ENCODE data around the gene CSTF1. TPM values are rescaled to one million over a fixed set of nuclear protein-coding genes. Genes with fewer than 3 reads are reported as not detected.

The CSTF1 gene
- total RNA-seq, 4 donors from 2014 or later, result 4.8 to 28.9 (median 14.3) TPM

- peak in 2 of 3 donors; percentile 37 to 72 for DNase-seq
- Histone ChIP-seq H3K36me3 (no peaks in the 10 kb centered on the region), H3K4me3 (no peak overlapping the region), H3K27me3 (no peaks in the 10 kb centered on the region), H3K27ac (peak overlapping the region in 3 of 4 donors; percentile 20 to 48 (median 39)), H3K4me1 (peaks cover 0 to 13% (median 0%) of the 10 kb centered on the region in 4 donors), H3K9me3 (no peaks in the 10 kb centered on the region)
- no peak for TF ChIP-seq POLR2A (IDR thresholded peaks at IDR 0.05)
- TF ChIP-seq, protein P1, sequence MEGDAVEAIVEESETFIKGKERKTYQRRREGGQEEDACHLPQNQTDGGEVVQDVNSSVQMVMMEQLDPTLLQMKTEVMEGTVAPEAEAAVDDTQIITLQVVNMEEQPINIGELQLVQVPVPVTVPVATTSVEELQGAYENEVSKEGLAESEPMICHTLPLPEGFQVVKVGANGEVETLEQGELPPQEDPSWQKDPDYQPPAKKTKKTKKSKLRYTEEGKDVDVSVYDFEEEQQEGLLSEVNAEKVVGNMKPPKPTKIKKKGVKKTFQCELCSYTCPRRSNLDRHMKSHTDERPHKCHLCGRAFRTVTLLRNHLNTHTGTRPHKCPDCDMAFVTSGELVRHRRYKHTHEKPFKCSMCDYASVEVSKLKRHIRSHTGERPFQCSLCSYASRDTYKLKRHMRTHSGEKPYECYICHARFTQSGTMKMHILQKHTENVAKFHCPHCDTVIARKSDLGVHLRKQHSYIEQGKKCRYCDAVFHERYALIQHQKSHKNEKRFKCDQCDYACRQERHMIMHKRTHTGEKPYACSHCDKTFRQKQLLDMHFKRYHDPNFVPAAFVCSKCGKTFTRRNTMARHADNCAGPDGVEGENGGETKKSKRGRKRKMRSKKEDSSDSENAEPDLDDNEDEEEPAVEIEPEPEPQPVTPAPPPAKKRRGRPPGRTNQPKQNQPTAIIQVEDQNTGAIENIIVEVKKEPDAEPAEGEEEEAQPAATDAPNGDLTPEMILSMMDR (IDR thresholded peaks at IDR 0.05), result no peak
Measured at GRCh38 chr20:56440346-56441007, 48.0 kb downstream of the CSTF1 start.

GRCh38 chr20:56442389-56443365 lies 50.2 kb downstream of the CSTF1 start:
- no peak overlapping the region for H3K4me3 ChIP-seq
- no peaks in the 10 kb centered on the region for H3K9me3 ChIP-seq
- no peak for DNase-seq
- no peak overlapping the region for H3K27ac ChIP-seq
- H3K4me1 ChIP-seq, result peaks cover 0 to 13% (median 0%) of the 10 kb centered on the region in 4 donors
- H3K36me3 ChIP-seq, result no peaks in the 10 kb centered on the region
- no peaks in the 10 kb centered on the region for H3K27me3 ChIP-seq
- no peak for TF ChIP-seq POLR2A (IDR thresholded peaks at IDR 0.05)
- TF ChIP-seq, protein P1 (IDR thresholded peaks at IDR 0.05), result no peak

DNA sequence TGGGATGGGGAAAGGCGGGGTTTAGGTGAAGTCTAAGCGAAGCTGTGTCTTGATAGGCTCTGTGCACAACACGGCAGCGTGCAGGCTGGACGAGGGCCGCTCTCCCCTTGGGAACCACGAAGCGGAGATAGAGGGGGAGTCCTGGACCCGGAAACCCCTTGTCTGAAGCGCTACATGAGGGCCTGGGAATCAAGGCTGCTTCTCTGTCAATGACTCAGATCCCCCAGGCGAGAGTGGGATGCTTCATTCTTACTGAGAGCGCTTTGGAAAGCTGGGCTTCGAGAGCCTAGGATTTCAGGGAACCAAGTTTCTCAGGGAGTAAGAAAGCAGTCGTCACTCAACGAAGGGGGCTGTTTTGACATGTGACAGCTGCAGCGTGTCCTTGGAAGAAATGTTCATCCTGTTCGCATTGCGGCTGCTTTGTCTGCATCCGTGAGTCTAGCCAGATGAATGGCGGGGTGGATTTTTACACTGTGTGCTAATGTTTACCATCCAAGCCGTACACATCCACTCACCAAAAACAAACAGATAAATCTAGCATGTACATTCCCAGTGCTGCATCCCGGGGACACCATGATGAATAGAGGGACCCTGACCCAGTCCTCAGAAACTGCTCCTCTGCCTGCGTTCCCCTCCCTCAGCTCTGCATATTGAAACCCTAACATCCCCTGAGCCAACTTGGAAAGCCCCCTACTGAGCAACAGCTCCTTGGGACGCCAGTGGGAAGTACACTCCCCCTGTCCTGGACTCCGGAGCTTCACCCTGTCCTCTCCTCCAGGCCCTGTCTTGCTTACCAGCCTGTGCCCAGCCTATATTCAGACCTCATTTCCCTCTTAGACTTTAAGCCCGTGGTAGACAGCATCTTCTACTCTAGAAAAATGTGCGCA lies 51.5 kb downstream of the CSTF1 start:
- peaks cover 0 to 13% (median 0%) of the 10 kb centered on the region in 4 donors for H3K4me1 ChIP-seq
- TF ChIP-seq, protein P1 (IDR thresholded peaks at IDR 0.05), result no peak
- no peak for TF ChIP-seq POLR2A (IDR thresholded peaks at IDR 0.05)
- H3K9me3 ChIP-seq, result no peaks in the 10 kb centered on the region
- H3K36me3 ChIP-seq, result no peaks in the 10 kb centered on the region
- peak overlapping the region in 1 of 4 donors; percentile 5 for H3K27ac ChIP-seq
- H3K4me3 ChIP-seq, result no peak overlapping the region
- H3K27me3 ChIP-seq, result no peaks in the 10 kb centered on the region
- no peak for DNase-seq

- Histone ChIP-seq H3K27ac (no peak overlapping the region), H3K9me3 (no peaks in the 10 kb centered on the region), H3K4me3 (no peak overlapping the region), H3K4me1 (peaks cover 0 to 6% (median 0%) of the 10 kb centered on the region in 4 donors), H3K36me3 (no peaks in the 10 kb centered on the region), H3K27me3 (no peaks in the 10 kb centered on the region)
- no peak for DNase-seq
- no peak for TF ChIP-seq POLR2A (IDR thresholded peaks at IDR 0.05)
- TF ChIP-seq, protein P1 (IDR thresholded peaks at IDR 0.05), result no peak
Measured at GRCh38 chr20:56445130-56445529, 52.7 kb downstream of the CSTF1 start.

DNA sequence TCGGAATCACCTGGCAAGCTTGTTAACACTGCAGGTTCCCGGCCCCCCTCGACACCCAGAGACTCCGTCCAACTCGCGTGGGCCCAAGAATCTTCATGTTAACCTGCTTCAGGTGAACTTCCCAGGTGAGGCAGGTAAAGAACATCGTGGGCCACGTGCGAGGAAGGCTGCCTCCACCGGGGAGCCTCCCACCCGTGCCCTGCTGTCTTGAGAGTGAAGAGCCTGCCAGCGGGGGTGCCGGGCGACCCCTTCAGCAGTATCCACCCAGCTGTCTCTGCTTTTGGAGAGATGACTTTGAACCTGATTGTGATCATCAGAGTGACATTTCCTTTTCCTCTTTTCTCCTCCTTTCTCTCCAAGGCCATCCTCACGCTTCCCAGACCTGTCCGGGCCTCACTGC lies 53.1 kb downstream of the CSTF1 start:
- no peak overlapping the region for H3K4me3 ChIP-seq
- peaks cover 0 to 2% (median 0%) of the 10 kb centered on the region in 4 donors for H3K4me1 ChIP-seq
- no peaks in the 10 kb centered on the region for H3K27me3 ChIP-seq
- no peak for DNase-seq
- H3K36me3 ChIP-seq, result no peaks in the 10 kb centered on the region
- no peaks in the 10 kb centered on the region for H3K9me3 ChIP-seq
- H3K27ac ChIP-seq, result no peak overlapping the region
- no peak for TF ChIP-seq POLR2A (IDR thresholded peaks at IDR 0.05)
- TF ChIP-seq, protein P1 (IDR thresholded peaks at IDR 0.05), result no peak

Measured in Peyer's patch (tissue), 4 donors.